HepG2 (cell line): Measurements from ENCODE around the gene FAM219B. TPM values are rescaled to one million over a fixed set of nuclear protein-coding genes. Genes with fewer than 3 reads are reported as not detected.
A peak's percentile ranks its signal among the peaks of the same experiment; 100 is the strongest.

Experiments
- KLF9 ChIP-seq: IDR thresholded peaks from 2 replicates; pipeline ENCODE4 v1.6.1; 2016; ENCODE audit warnings: low read depth
- MXI1 ChIP-seq: IDR thresholded peaks from 3 replicates; pipeline ENCODE4 v1.6.1; 2012; ENCODE audit warnings: low read depth, low read length, inconsistent platforms, borderline replicate concordance
- PHF8 ChIP-seq: sonication (generic); formaldehyde crosslinking; IDR thresholded peaks from 2 replicates; pipeline ENCODE4 v1.5.0; 2020; ENCODE audit warnings: missing genetic modification reagents
- TEAD2 ChIP-seq: sonication (generic); formaldehyde crosslinking; IDR thresholded peaks from 2 replicates; pipeline ENCODE4 v1.9.0; 2021; ENCODE audit warnings: missing genetic modification reagents
- YEATS2 ChIP-seq: sonication (generic); formaldehyde crosslinking; IDR thresholded peaks from 2 replicates; pipeline ENCODE4 v1.4.0; 2020; ENCODE audit warnings: missing genetic modification reagents, borderline replicate concordance
- ZNF446 ChIP-seq: sonication (generic); formaldehyde crosslinking; IDR thresholded peaks from 2 replicates; pipeline ENCODE4 v1.5.0; 2020; ENCODE audit warnings: mild to moderate bottlenecking, missing genetic modification reagents
- polyA plus RNA-seq, 8 experiments: library from polyadenylated mRNA; depleted of rRNA in 3 of 8; stranded (reverse) in 7 of 8; unstranded in 1 of 8; fragments of >200 nt; fragmentation: Illumina TruSeq in 4 of 8; extraction: Trizol in 4 of 8; gene quantifications; 2 replicates each; pipeline versions ENCODE4 v1.2.1 to v1.2.3, GENCODE V29; 2011 to 2016; ENCODE audit warnings: low read depth in 4 of 8, missing spikeins in 1 of 8, mixed read lengths in 1 of 8; ENCODE audit not compliant: insufficient read depth in 1 of 8
- total RNA-seq, 5 experiments: library from RNA; depleted of rRNA; stranded (reverse); fragments of >200 nt; fragmentation: Illumina TruSeq; extraction: Trizol; gene quantifications; 2 replicates each; pipeline ENCODE4 v1.2.3, GENCODE V29; 2016; ENCODE audit warnings: low read depth in 1 of 5
- TF ChIP-seq, protein P1 (sequence below), 2 experiments: sonication (generic) in 1 of 2; formaldehyde crosslinking in 1 of 2; IDR thresholded peaks; 2 replicates each; pipeline versions ENCODE4 v1.4.0 to v1.6.1; 2016 to 2020; ENCODE audit warnings: borderline replicate concordance in 1 of 2, low read depth in 1 of 2, mild to moderate bottlenecking in 1 of 2, missing genetic modification reagents in 1 of 2
- TF ChIP-seq, protein P2 (sequence below): sonication (generic); formaldehyde crosslinking; IDR thresholded peaks from 2 replicates; pipeline ENCODE4 v1.4.0; 2020; ENCODE audit warnings: missing genetic modification reagents
- TF ChIP-seq, protein P3 (sequence below): IDR thresholded peaks from 2 replicates; pipeline ENCODE4 v1.6.1; 2016; ENCODE audit warnings: mild to moderate bottlenecking, missing biosample characterization, missing genetic modification reagents
- TF ChIP-seq, protein P4 (sequence below): fragments of 450-650 bp; IDR thresholded peaks from 2 replicates; pipeline ENCODE4 v1.6.1; 2017; ENCODE audit warnings: mild to moderate bottlenecking

Gene FAM219B
- total and polyA plus RNA-seq, 2 of the 13 experiments (the other 11 are each of a cell fraction or from before 2014, with no cell fraction given), result 36.6 to 50.2 TPM

DNA sequence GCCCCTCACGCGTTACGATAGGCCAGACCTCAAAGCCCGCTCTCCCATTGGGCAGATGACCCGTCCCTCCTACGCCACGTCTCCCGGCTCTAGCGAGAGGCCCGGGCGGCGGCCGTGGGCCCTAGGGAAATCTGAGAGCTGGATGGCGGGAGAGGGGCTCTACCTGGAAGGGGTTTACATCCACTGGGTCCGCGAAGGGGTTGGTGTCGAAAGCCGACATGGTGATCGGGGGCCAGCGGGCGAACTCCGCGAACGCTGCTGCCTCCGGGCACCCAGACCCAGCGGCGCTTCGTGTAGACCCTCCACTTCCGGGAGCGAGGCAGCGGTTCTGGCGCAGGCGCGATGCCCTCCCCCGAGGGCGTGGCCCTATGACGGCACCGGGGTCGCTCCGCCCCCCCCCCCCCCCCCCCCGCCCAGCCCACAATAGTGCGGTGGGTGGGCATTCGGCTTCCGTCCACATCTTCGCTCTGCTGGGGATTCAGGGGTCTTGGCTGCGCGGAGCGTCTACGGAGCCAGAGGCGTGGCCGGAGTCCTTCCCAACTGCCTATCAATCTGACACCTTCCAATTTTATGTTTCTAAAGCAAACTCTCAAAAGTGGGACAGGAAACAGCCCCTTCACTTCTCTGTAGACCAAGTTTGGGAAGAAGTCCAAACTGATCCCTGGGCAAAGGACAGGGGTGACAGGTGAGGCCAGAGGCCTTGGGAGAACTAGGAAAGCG is 33.5 kb downstream of the FAM219B start, which contains the start of gene SCAMP2 (continued):
- TF ChIP-seq, protein P1, sequence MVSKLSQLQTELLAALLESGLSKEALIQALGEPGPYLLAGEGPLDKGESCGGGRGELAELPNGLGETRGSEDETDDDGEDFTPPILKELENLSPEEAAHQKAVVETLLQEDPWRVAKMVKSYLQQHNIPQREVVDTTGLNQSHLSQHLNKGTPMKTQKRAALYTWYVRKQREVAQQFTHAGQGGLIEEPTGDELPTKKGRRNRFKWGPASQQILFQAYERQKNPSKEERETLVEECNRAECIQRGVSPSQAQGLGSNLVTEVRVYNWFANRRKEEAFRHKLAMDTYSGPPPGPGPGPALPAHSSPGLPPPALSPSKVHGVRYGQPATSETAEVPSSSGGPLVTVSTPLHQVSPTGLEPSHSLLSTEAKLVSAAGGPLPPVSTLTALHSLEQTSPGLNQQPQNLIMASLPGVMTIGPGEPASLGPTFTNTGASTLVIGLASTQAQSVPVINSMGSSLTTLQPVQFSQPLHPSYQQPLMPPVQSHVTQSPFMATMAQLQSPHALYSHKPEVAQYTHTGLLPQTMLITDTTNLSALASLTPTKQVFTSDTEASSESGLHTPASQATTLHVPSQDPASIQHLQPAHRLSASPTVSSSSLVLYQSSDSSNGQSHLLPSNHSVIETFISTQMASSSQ (IDR thresholded peaks at IDR 0.05; ENCODE audit: low read depth), result no peak
- TF ChIP-seq, protein P1 (CRISPR knock-in tag; IDR thresholded peaks at IDR 0.05; ENCODE audit: borderline replicate concordance), result peak; percentile 55; the same call in 1 of the 2 replicates
- TF ChIP-seq YEATS2 (peak; percentile 72; the same call in 1 of the 2 replicates), PHF8 (peak; percentile 98), MXI1 (peak; percentile 25; the same call in 1 of the 3 replicates), ZNF446 (CRISPR knock-in tag) (no peak), TEAD2 (CRISPR knock-in tag) (no peak), KLF9 (CRISPR knock-in tag) (no peak)
- TF ChIP-seq, protein P2, sequence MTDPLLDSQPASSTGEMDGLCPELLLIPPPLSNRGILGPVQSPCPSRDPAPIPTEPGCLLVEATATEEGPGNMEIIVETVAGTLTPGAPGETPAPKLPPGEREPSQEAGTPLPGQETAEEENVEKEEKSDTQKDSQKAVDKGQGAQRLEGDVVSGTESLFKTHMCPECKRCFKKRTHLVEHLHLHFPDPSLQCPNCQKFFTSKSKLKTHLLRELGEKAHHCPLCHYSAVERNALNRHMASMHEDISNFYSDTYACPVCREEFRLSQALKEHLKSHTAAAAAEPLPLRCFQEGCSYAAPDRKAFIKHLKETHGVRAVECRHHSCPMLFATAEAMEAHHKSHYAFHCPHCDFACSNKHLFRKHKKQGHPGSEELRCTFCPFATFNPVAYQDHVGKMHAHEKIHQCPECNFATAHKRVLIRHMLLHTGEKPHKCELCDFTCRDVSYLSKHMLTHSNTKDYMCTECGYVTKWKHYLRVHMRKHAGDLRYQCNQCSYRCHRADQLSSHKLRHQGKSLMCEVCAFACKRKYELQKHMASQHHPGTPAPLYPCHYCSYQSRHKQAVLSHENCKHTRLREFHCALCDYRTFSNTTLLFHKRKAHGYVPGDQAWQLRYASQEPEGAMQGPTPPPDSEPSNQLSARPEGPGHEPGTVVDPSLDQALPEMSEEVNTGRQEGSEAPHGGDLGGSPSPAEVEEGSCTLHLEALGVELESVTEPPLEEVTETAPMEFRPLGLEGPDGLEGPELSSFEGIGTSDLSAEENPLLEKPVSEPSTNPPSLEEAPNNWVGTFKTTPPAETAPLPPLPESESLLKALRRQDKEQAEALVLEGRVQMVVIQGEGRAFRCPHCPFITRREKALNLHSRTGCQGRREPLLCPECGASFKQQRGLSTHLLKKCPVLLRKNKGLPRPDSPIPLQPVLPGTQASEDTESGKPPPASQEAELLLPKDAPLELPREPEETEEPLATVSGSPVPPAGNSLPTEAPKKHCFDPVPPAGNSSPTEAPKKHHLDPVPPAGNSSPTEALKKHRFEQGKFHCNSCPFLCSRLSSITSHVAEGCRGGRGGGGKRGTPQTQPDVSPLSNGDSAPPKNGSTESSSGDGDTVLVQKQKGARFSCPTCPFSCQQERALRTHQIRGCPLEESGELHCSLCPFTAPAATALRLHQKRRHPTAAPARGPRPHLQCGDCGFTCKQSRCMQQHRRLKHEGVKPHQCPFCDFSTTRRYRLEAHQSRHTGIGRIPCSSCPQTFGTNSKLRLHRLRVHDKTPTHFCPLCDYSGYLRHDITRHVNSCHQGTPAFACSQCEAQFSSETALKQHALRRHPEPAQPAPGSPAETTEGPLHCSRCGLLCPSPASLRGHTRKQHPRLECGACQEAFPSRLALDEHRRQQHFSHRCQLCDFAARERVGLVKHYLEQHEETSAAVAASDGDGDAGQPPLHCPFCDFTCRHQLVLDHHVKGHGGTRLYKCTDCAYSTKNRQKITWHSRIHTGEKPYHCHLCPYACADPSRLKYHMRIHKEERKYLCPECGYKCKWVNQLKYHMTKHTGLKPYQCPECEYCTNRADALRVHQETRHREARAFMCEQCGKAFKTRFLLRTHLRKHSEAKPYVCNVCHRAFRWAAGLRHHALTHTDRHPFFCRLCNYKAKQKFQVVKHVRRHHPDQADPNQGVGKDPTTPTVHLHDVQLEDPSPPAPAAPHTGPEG, result peak; percentile 53; the same call in 1 of the 2 replicates
- TF ChIP-seq, protein P3, sequence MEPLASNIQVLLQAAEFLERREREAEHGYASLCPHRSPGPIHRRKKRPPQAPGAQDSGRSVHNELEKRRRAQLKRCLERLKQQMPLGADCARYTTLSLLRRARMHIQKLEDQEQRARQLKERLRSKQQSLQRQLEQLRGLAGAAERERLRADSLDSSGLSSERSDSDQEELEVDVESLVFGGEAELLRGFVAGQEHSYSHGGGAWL (CRISPR knock-in tag), result no peak; the same call in 1 of the 2 replicates
- TF ChIP-seq, protein P4, sequence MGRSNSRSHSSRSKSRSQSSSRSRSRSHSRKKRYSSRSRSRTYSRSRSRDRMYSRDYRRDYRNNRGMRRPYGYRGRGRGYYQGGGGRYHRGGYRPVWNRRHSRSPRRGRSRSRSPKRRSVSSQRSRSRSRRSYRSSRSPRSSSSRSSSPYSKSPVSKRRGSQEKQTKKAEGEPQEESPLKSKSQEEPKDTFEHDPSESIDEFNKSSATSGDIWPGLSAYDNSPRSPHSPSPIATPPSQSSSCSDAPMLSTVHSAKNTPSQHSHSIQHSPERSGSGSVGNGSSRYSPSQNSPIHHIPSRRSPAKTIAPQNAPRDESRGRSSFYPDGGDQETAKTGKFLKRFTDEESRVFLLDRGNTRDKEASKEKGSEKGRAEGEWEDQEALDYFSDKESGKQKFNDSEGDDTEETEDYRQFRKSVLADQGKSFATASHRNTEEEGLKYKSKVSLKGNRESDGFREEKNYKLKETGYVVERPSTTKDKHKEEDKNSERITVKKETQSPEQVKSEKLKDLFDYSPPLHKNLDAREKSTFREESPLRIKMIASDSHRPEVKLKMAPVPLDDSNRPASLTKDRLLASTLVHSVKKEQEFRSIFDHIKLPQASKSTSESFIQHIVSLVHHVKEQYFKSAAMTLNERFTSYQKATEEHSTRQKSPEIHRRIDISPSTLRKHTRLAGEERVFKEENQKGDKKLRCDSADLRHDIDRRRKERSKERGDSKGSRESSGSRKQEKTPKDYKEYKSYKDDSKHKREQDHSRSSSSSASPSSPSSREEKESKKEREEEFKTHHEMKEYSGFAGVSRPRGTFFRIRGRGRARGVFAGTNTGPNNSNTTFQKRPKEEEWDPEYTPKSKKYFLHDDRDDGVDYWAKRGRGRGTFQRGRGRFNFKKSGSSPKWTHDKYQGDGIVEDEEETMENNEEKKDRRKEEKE, result no peak
